ENCODE measurements around the gene DNAH10. TPM values are rescaled to one million over a fixed set of nuclear protein-coding genes. Genes with fewer than 3 reads are reported as not detected.
"Not testable (repeated sequence)": the region's sequence is repeated elsewhere in the genome, so short reads cannot be mapped to it uniquely, and the experiment has no call there.

DNAH10 gene
- total RNA-seq, 1 donor from 2014 or later = 10.1 TPM

DNA sequence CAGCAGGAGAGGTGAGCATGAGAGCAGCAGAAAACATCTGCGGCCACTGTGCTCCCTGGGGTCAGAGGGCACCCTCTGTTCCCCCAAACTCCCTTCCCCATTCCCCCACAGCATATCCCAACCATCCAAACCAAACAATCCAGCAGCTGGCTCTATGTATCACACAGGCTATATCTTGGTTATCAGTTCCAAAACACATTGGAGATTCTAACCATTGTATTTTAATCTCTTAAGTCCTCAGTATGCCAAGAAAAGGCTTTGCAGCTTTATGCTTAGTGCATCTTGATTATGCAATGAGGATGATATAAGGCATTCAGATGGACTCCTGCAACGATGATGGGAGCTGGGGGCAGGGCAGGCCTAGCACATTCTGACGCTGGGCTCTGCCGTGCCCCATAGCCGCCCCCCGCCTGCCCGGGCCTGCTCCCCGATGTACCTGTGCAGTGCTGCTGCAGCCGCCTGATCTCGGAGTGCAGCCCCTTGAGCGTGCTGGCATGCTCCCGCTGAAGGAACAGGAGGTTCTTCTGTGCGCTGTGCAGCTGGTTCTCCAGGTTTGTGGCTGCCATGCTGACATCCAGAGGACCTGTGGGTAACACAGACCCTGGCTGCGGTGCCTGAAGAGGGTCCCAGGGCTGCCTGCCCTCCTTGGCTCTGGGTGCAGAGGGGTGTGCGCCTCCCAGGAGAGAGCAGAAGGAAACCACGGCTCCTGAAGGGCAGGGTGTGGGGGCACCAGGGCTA lies 181.0 kb downstream of the DNAH10 start:
- Histone ChIP-seq H3K36me3 (peaks cover 40% of the 10 kb centered on the region), H3K4me3 (no peak overlapping the region), H3K27me3 (ENCODE audit: low read depth) (no peaks in the 10 kb centered on the region), H3K27ac (no peak overlapping the region), H3K4me1 (peaks cover 27% of the 10 kb centered on the region), H3K9me3 (no peaks in the 10 kb centered on the region)
- no peak for TF ChIP-seq CTCF (IDR thresholded peaks at IDR 0.05)
- DNase-seq (no peak), ATAC-seq (no peak)
- intact Hi-C loops (cut with DNase I) = no loop called here

- ATAC-seq (no peak), DNase-seq (no peak)
- Histone ChIP-seq H3K27me3 (ENCODE audit: low read depth) (no peaks in the 10 kb centered on the region), H3K9me3 (no peaks in the 10 kb centered on the region), H3K27ac (no peak overlapping the region), H3K4me3 (no peak overlapping the region), H3K4me1 (peaks cover 20% of the 10 kb centered on the region), H3K36me3 (peaks cover 40% of the 10 kb centered on the region)
- no peak for TF ChIP-seq CTCF (IDR thresholded peaks at IDR 0.05)
- intact Hi-C loops (cut with DNase I) = no loop called here
Measured at GRCh38 chr12:123943816-123944215, 181.7 kb downstream of the DNAH10 start.

DNA sequence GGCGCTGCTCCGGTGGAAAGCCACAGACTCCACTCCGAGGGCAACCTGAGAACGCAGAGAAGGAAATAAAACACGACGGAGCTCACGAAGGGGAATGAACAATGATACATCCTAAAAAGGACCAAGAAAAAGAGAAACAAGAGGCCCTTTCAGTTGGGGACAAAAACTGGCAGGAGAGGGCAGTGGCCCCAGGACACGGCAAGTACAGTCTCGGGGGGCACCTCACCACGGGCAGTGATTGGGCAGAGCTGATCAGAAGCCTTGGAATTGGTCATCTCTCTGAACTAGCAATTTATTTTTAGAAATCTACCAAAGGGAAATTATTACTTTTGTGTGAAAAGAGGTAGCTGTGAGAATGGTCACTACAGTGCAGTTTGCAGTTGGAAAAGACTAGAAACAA lies 182.6 kb downstream of the DNAH10 start:
- DNase-seq (no peak), ATAC-seq (no peak)
- no peak overlapping the region for H3K4me3 ChIP-seq
- intact Hi-C loops (cut with DNase I) = no loop called here
- peaks cover 16% of the 10 kb centered on the region for H3K4me1 ChIP-seq
- TF ChIP-seq CTCF (IDR thresholded peaks at IDR 0.05) = no peak
- no peaks in the 10 kb centered on the region for H3K9me3 ChIP-seq
- no peaks in the 10 kb centered on the region for H3K27me3 ChIP-seq (ENCODE audit: low read depth)
- H3K36me3 ChIP-seq = peaks cover 37% of the 10 kb centered on the region
- H3K27ac ChIP-seq = no peak overlapping the region

DNA sequence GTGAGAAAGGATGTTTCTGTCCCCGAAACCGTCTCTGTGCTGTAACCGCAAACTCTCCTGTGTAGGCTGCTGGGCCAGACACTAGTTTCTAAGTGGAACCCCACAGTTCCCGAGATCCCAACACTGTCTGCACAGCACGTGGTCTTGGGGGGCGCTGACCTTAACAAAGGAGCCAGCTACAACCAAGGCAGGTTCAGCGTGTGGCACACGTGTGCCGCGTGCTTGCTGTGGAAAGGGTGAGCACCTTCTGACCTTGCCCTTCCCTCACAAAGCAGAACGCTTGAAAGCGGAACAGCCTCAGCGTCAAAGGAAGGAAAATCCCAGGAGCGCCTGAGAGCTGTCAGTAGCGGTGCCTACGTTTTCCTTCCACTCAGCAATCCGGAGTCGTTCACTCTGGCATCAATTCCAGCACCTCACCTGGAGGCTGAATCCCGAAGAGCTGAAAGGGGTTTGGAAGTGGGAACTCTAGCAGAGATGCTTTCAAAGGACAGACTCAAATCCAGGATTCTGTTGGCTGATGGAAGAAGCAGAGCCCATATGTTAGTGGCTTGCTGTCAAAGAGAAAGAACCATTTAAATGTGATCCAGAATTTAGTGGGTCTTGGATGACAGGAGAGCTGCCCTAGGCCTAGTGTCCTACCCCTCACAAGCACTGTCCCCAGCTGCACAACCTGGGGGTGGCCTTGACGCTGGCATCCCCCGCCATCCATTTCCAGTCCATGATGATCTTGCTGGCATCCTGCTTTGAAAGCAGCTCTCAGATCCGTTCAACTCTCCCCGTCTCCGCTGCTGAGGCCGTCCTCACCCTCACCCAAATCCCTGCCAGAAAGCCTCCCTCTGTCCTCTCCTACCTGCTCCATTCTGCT lies 183.4 kb downstream of the DNAH10 start:
- ATAC-seq (no peak), DNase-seq (no peak)
- Histone ChIP-seq H3K9me3 (no peaks in the 10 kb centered on the region), H3K4me1 (peaks cover 16% of the 10 kb centered on the region), H3K36me3 (peaks cover 29% of the 10 kb centered on the region), H3K27ac (peak overlapping the region; percentile 66), H3K4me3 (no peak overlapping the region), H3K27me3 (ENCODE audit: low read depth) (no peaks in the 10 kb centered on the region)
- intact Hi-C loops (cut with DNase I) = no loop called here
- no peak for TF ChIP-seq CTCF (IDR thresholded peaks at IDR 0.05)

- DNase-seq = no peak
- Histone ChIP-seq H3K27ac (peak overlapping the region; percentile 66), H3K27me3 (ENCODE audit: low read depth) (no peaks in the 10 kb centered on the region), H3K9me3 (no peaks in the 10 kb centered on the region), H3K4me3 (no peak overlapping the region), H3K36me3 (peaks cover 29% of the 10 kb centered on the region), H3K4me1 (peaks cover 18% of the 10 kb centered on the region)
- ATAC-seq = peak; percentile 59 to 61
- no peak for TF ChIP-seq CTCF (IDR thresholded peaks at IDR 0.05)
- intact Hi-C loops (cut with DNase I) = no loop called here
Measured at GRCh38 chr12:123946152-123946515, 184.0 kb downstream of the DNAH10 start.

DNA sequence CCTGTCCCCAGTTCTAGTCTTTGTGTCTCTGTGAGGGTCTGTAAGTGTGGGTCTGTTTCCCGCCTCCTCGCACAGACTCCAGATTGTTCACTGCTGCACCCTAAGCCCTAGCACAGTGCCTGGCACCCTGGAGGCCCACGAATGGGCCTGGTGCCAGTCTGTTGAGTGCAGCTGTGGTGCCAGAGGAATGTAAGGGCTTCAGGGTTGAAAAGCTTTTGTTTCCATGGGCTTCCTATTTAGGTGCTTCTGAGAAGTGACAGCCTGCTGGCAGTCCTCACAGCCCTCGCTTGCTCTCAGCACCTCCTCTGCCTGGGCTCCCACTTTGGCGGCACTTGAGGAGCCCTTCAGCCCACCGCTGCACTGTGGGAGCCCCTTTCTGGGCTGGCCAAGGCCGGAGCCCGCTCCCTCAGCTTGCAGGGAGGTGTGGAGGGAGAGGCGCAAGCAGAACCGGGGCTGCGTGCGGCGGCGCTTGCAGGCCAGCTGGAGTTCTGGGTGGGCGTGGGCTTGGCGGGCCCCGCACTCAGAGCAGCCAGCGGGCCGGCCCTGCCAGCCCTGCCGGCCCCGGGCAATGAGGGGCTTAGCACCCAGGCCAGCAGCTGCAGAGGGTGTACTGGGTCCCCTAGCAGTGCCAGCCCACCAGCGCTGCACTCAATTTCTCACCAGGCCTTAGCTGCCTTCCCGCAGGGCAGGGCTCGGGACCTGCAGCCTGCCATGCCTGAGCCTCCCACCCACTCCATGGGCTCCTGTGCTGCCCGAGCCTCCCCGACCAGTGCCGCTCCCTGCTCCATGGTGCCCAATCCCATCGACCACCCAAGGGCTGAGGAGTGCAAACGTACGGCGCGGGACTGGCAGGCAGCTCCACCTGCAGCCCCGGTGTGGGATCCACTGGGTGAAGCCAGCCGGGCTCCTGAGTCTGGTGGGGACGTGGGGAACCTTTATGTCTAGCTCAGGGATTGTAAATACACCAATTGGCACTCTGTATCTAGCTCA lies 184.7 kb downstream of the DNAH10 start:
- ATAC-seq (peak; percentile 75 to 86), DNase-seq (peak; percentile 67)
- H3K4me3 ChIP-seq; intact Hi-C loops (cut with DNase I); H3K9me3 ChIP-seq; H3K27me3 ChIP-seq (ENCODE audit: low read depth): not testable (repeated sequence)
- peaks cover 28% of the 10 kb centered on the region for H3K36me3 ChIP-seq
- peak overlapping the region; percentile 66 for H3K27ac ChIP-seq
- peaks cover 24% of the 10 kb centered on the region for H3K4me1 ChIP-seq

DNA sequence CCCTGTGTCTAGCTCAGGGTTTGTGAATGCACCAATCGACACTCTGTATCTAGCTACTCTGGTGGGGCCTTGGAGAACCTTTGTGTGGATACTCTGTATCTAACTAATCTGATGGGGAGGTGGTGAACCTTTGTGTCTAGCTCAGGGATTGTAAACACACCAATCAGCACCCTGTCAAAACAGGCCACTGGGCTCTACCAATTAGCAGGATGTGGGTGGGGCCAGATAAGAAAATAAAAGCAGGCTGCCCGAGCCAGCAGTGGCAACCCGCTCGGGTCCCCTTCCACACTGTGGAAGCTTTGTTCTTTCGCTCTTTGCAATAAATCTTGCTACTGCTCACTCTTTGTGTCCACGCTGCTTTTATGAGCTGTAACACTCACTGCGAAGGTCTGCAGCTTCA lies 185.4 kb downstream of the DNAH10 start:
- H3K27me3 ChIP-seq (ENCODE audit: low read depth); H3K27ac ChIP-seq; H3K4me3 ChIP-seq; H3K9me3 ChIP-seq; DNase-seq; ATAC-seq; intact Hi-C loops (cut with DNase I): not testable (repeated sequence)
- peaks cover 30% of the 10 kb centered on the region for H3K4me1 ChIP-seq
- H3K36me3 ChIP-seq = peaks cover 21% of the 10 kb centered on the region
